Measurements from ENCODE around the gene SFPQ.
"Not testable (repeated sequence)": the region's sequence is repeated elsewhere in the genome, so short reads cannot be mapped to it uniquely, and the experiment has no call there.

GRCh38 chr1:35142294-35142693 is 50.7 kb downstream of the SFPQ start:
- TF ChIP-seq CTCF (conservative IDR thresholded peaks at IDR 0.05; ENCODE audit: low read depth, low read length); EZH2 (IDR thresholded peaks at IDR 0.05; ENCODE audit: low read length, unreplicated experiment); EZH2phosphoT487 (IDR thresholded peaks at IDR 0.05; ENCODE audit: borderline replicate concordance, low read length): not testable (repeated sequence)

All from PC-3 (cell line).